GM12873 (cell line): Measurements from ENCODE around the gene SDCBP2.

ENCODE experiments used
- TF ChIP-seq, protein P1 (sequence below): IDR thresholded peaks from 2 replicates; pipeline ENCODE4 v1.5.1; 2012; ENCODE audit warnings: low read depth, mild to moderate bottlenecking, moderate library complexity, low read length, control low read depth; ENCODE audit not compliant: insufficient read depth; ENCODE audit errors: missing control alignments

SDCBP2 gene

GRCh38 chr20:1331801-1332453, 3.0 kb upstream of the SDCBP2 start:
- TF ChIP-seq, protein P1, sequence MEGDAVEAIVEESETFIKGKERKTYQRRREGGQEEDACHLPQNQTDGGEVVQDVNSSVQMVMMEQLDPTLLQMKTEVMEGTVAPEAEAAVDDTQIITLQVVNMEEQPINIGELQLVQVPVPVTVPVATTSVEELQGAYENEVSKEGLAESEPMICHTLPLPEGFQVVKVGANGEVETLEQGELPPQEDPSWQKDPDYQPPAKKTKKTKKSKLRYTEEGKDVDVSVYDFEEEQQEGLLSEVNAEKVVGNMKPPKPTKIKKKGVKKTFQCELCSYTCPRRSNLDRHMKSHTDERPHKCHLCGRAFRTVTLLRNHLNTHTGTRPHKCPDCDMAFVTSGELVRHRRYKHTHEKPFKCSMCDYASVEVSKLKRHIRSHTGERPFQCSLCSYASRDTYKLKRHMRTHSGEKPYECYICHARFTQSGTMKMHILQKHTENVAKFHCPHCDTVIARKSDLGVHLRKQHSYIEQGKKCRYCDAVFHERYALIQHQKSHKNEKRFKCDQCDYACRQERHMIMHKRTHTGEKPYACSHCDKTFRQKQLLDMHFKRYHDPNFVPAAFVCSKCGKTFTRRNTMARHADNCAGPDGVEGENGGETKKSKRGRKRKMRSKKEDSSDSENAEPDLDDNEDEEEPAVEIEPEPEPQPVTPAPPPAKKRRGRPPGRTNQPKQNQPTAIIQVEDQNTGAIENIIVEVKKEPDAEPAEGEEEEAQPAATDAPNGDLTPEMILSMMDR, result no peak

DNA sequence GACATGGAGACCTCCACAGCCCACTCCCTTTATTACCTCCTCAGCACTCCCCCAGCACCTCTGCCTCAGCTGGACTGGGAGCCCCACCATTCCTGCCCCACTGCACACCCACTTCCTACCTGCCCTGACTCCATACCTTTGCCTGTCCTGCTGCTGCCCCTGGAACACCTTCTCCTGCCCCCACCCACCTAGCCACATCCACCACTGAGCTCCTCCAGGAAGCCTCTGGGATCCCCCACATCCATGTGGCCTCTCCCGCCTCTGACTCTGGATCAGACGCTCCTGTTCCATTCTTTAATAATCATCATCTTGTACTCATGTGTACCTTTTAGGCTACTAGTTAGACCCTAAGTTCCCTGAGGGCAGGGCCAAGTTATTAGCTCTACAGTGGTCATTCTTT, 2.2 kb upstream of the SDCBP2 start:
- TF ChIP-seq, protein P1, result no peak

- TF ChIP-seq, protein P1, result no peak
Measured at GRCh38 chr20:1330075-1330830, 1.3 kb upstream of the SDCBP2 start.

DNA sequence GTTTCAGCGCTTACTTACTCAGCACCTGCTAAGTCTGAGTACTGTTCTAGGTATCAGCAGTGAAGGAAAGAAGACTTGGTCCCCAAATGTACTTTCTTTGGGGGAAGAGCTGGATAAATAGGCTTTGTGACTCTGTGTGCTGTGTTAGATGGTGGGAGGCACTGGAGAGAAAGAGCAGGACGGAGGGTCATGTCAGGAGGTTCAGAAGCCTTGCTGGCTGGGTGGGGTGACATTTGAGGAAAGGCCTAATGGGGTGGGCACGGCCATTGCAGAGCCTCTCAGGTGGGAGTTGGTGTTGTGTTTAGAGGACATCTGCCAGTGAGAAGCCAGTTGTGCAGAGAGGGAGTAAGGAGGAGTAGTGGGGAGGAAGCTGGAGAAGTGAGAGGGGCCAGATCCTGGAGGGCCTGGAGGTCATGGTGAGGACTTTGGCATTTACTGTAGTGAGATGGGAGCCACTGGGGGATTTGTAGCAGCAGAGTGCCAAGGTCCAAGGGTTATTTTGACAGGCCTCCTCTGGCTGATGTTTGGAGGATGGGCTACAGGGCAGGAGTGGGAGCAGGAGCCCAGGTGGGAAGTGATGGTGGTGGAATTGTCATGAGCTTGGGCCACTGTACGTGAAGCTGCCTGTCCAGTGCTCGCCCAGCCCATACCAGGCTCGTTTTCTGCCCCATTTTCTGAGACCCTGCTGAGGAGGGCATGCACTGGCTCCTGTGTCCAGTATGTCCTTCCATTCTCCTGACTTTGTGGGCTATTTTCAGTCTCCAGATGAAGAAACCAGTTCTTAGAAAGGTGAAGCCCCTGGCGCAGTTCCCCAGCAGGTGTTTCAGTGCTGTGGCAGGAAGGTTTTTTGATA, 886 bp downstream of the SDCBP2 start:
- TF ChIP-seq, protein P1, result no peak

GRCh38 chr20:1327241-1327653, 1.7 kb downstream of the SDCBP2 start:
- TF ChIP-seq, protein P1, result no peak

- TF ChIP-seq, protein P1, result no peak
Measured at GRCh38 chr20:1326031-1326930, 2.7 kb downstream of the SDCBP2 start.
